ENCODE data around the gene AQP5.

AQP5 gene

GRCh38 chr12:49978125-49978524 lies 16.5 kb downstream of the AQP5 start:
- TF ChIP-seq RAD21 (IDR thresholded peaks at IDR 0.05; ENCODE audit: low read depth) = no peak
- TF ChIP-seq CREB1 (IDR thresholded peaks at IDR 0.05; ENCODE audit: low read depth) = no peak
- no peak for TF ChIP-seq YY1 (IDR thresholded peaks at IDR 0.05; ENCODE audit: low read depth)
- no peak for TF ChIP-seq CEBPB (IDR thresholded peaks at IDR 0.05)
- TF ChIP-seq MAX (IDR thresholded peaks at IDR 0.05) = no peak

- TF ChIP-seq MAX (IDR thresholded peaks at IDR 0.05) (no peak), USF1 (IDR thresholded peaks at IDR 0.05) (no peak), REST (IDR thresholded peaks at IDR 0.05; ENCODE audit: low read depth) (no peak), EP300 (IDR thresholded peaks at IDR 0.05; ENCODE audit: borderline replicate concordance) (no peak), CEBPB (IDR thresholded peaks at IDR 0.05) (no peak), TAF1 (IDR thresholded peaks at IDR 0.05; ENCODE audit: low read depth) (no peak)
Observed at GRCh38 chr12:49979016-49979586, 17.4 kb downstream of the AQP5 start.

- no peak for TF ChIP-seq EGR1 (IDR thresholded peaks at IDR 0.05)
- TF ChIP-seq REST (IDR thresholded peaks at IDR 0.05; ENCODE audit: low read depth) = no peak
- no peak for TF ChIP-seq RAD21 (IDR thresholded peaks at IDR 0.05; ENCODE audit: low read depth)
- no peak for TF ChIP-seq MAX (IDR thresholded peaks at IDR 0.05)
- TF ChIP-seq TCF12 (IDR thresholded peaks at IDR 0.05; ENCODE audit: low read depth) = no peak
- TF ChIP-seq CEBPB (IDR thresholded peaks at IDR 0.05) = no peak
- no peak for TF ChIP-seq FOXM1 (IDR thresholded peaks at IDR 0.05; ENCODE audit: borderline replicate concordance, low read depth)
- no peak for TF ChIP-seq TEAD4 (IDR thresholded peaks at IDR 0.05)
- TF ChIP-seq NFIC (IDR thresholded peaks at IDR 0.05) = no peak
- no peak for TF ChIP-seq USF1 (IDR thresholded peaks at IDR 0.05)
- TF ChIP-seq CREB1 (IDR thresholded peaks at IDR 0.05; ENCODE audit: low read depth) = no peak
- TF ChIP-seq TAF1 (IDR thresholded peaks at IDR 0.05; ENCODE audit: low read depth) = no peak
Observed at GRCh38 chr12:49979791-49980190, 18.1 kb downstream of the AQP5 start.

- TF ChIP-seq TAF1 (IDR thresholded peaks at IDR 0.05; ENCODE audit: low read depth) (no peak), EGR1 (IDR thresholded peaks at IDR 0.05) (no peak), CREB1 (IDR thresholded peaks at IDR 0.05; ENCODE audit: low read depth) (no peak), TEAD4 (IDR thresholded peaks at IDR 0.05) (no peak), EP300 (IDR thresholded peaks at IDR 0.05; ENCODE audit: borderline replicate concordance) (no peak), TCF12 (IDR thresholded peaks at IDR 0.05; ENCODE audit: low read depth) (no peak), CEBPB (IDR thresholded peaks at IDR 0.05) (no peak), USF1 (IDR thresholded peaks at IDR 0.05) (no peak), NFIC (IDR thresholded peaks at IDR 0.05) (no peak), REST (IDR thresholded peaks at IDR 0.05; ENCODE audit: low read depth) (no peak), MAX (IDR thresholded peaks at IDR 0.05) (no peak), FOXM1 (IDR thresholded peaks at IDR 0.05; ENCODE audit: borderline replicate concordance, low read depth) (no peak), YY1 (IDR thresholded peaks at IDR 0.05; ENCODE audit: low read depth) (no peak), RAD21 (IDR thresholded peaks at IDR 0.05; ENCODE audit: low read depth) (no peak), ZBTB7A (IDR thresholded peaks at IDR 0.05; ENCODE audit: low read depth) (no peak)
Observed at GRCh38 chr12:49980501-49981349, 19.1 kb downstream of the AQP5 start.

Measured in Ishikawa (cell line).